ENCODE measurements around the gene IFITM5.

GRCh38 chr11:306645-307371, 7.5 kb upstream of the IFITM5 start:
- TF ChIP-seq REST (IDR thresholded peaks at IDR 0.05; ENCODE audit: low read depth) (no peak), YY1 (IDR thresholded peaks at IDR 0.05; ENCODE audit: low read depth) (no peak), CEBPB (IDR thresholded peaks at IDR 0.05) (no peak), TAF1 (IDR thresholded peaks at IDR 0.05; ENCODE audit: low read depth) (no peak), TEAD4 (IDR thresholded peaks at IDR 0.05) (no peak), FOXM1 (IDR thresholded peaks at IDR 0.05; ENCODE audit: borderline replicate concordance, low read depth) (no peak), RAD21 (IDR thresholded peaks at IDR 0.05; ENCODE audit: low read depth) (no peak), EP300 (IDR thresholded peaks at IDR 0.05; ENCODE audit: borderline replicate concordance) (no peak), USF1 (IDR thresholded peaks at IDR 0.05) (no peak)
